ENCODE results near the gene SP140L.
A peak's percentile ranks its signal among the peaks of the same experiment; 100 is the strongest.
"Not testable (repeated sequence)": the region's sequence is repeated elsewhere in the genome, so short reads cannot be mapped to it uniquely, and the experiment has no call there.

The SP140L gene

GRCh38 chr2:230418341-230419016 is 91.5 kb downstream of the SP140L start:
- DNase-seq (ENCODE audit: low read depth in 2 of 2) = no peak

- no peak for DNase-seq (ENCODE audit: low read depth in 2 of 2)
Observed at GRCh38 chr2:230419181-230419580, 92.2 kb downstream of the SP140L start.

GRCh38 chr2:230422149-230422548 is 95.2 kb downstream of the SP140L start:
- no peak for DNase-seq (ENCODE audit: low read depth in 2 of 2)

GRCh38 chr2:230423851-230424458 is 97.0 kb downstream of the SP140L start:
- no peak for DNase-seq (ENCODE audit: low read depth in 2 of 2)

GRCh38 chr2:230425377-230425776 is 98.4 kb downstream of the SP140L start:
- no peak for DNase-seq (ENCODE audit: low read depth in 2 of 2)

- DNase-seq (ENCODE audit: low read depth in 2 of 2) = no peak
Observed at GRCh38 chr2:230429513-230429912, 102.5 kb downstream of the SP140L start.

- DNase-seq (ENCODE audit: low read depth in 2 of 2) = no peak
Observed at GRCh38 chr2:230430957-230431910, 104.2 kb downstream of the SP140L start.

GRCh38 chr2:230434677-230435324 is 107.8 kb downstream of the SP140L start:
- DNase-seq (ENCODE audit: low read depth in 2 of 2) = no peak

GRCh38 chr2:230435431-230435830 is 108.4 kb downstream of the SP140L start:
- no peak for DNase-seq (ENCODE audit: low read depth in 2 of 2)

- DNase-seq (ENCODE audit: low read depth in 2 of 2) = not testable (repeated sequence)
Observed at GRCh38 chr2:230439121-230439520, 112.1 kb downstream of the SP140L start.

GRCh38 chr2:230439590-230439989 is 112.6 kb downstream of the SP140L start:
- no peak for DNase-seq (ENCODE audit: low read depth in 2 of 2)

GRCh38 chr2:230441227-230441897 is 114.4 kb downstream of the SP140L start:
- DNase-seq (ENCODE audit: low read depth in 2 of 2) = peak; percentile 25 to 45

GRCh38 chr2:230443541-230443940 is 116.5 kb downstream of the SP140L start:
- DNase-seq (ENCODE audit: low read depth in 2 of 2) = no peak

GRCh38 chr2:230444832-230445231 is 117.8 kb downstream of the SP140L start:
- DNase-seq (ENCODE audit: low read depth in 2 of 2) = no peak

- DNase-seq (ENCODE audit: low read depth in 2 of 2) = no peak
Observed at GRCh38 chr2:230447036-230447435, 120.0 kb downstream of the SP140L start.

GRCh38 chr2:230447455-230448451 is 120.8 kb downstream of the SP140L start:
- peak in 1 of 2 donors; percentile 27 for DNase-seq (ENCODE audit: low read depth in 2 of 2)

GRCh38 chr2:230449901-230450467 is 123.0 kb downstream of the SP140L start:
- no peak for DNase-seq (ENCODE audit: low read depth in 2 of 2)

- DNase-seq (ENCODE audit: low read depth in 2 of 2) = no peak
Observed at GRCh38 chr2:230453006-230453405, 126.0 kb downstream of the SP140L start.
